Neural cell (in vitro differentiated cells): ENCODE data around the gene GTF2IRD1. TPM values are rescaled to one million over a fixed set of nuclear protein-coding genes. Genes with fewer than 3 reads are reported as not detected.
"Not testable (repeated sequence)": the region's sequence is repeated elsewhere in the genome, so short reads cannot be mapped to it uniquely, and the experiment has no call there.

Experiments used
- H2AFZ ChIP-seq: fragments of 200-600, 300-800 bp; sonication (generic), shearing (Covaris generic); 2 replicates; pipeline ENCODE4 v1.6.0; 2014; ENCODE audit warnings: low read depth, mild to moderate bottlenecking, antibody characterized with exemption, low read length, moderate library complexity
- H3F3A ChIP-seq: fragments of 200-600 bp; shearing (Covaris generic); 2 replicates; pipeline ENCODE4 v1.6.1; 2016; ENCODE audit warnings: mild to moderate bottlenecking, moderate library complexity, mixed read lengths, antibody characterized with exemption, low read length; ENCODE audit not compliant: insufficient read depth, poor library complexity, severe bottlenecking
- H3K27ac ChIP-seq: fragments of 200-600, 300-800 bp; sonication (generic), shearing (Covaris generic); 2 replicates; pipeline ENCODE4 v1.5.1; 2014; ENCODE audit warnings: mild to moderate bottlenecking, low read length, moderate library complexity
- H3K27me3 ChIP-seq: fragments of 300-800, 200-600 bp; sonication (generic), shearing (Covaris generic); 2 replicates; pipeline ENCODE4 v1.6.0; 2014; ENCODE audit warnings: mild to moderate bottlenecking, low read depth, low read length, moderate library complexity; ENCODE audit not compliant: insufficient read depth
- H3K36me3 ChIP-seq: fragments of 300-800, 200-600 bp; sonication (generic), shearing (Covaris generic); 2 replicates; pipeline ENCODE4 v1.5.1; 2014; ENCODE audit warnings: mild to moderate bottlenecking, antibody characterized with exemption, low read length, moderate library complexity; ENCODE audit not compliant: insufficient read depth
- H3K4me2 ChIP-seq: fragments of 300-800, 200-600 bp; sonication (generic), shearing (Covaris generic); 2 replicates; pipeline ENCODE4 v1.6.0; 2014; ENCODE audit warnings: mild to moderate bottlenecking, low read length
- H3K4me3 ChIP-seq: fragments of 300-800, 200-600 bp; sonication (generic), shearing (Covaris generic); 2 replicates; pipeline ENCODE4 v1.5.1; 2014; ENCODE audit warnings: mild to moderate bottlenecking, low read length, moderate library complexity
- H3K79me2 ChIP-seq: fragments of 200-600 bp; shearing (Covaris generic); replicated peaks from 2 replicates; pipeline ENCODE4 v1.6.0; 2014; ENCODE audit warnings: mild to moderate bottlenecking, low read length, moderate library complexity; ENCODE audit not compliant: insufficient read depth
- H3K9ac ChIP-seq: fragments of 300-800, 200-600 bp; sonication (generic), shearing (Covaris generic); 2 replicates; pipeline ENCODE4 v1.6.1; 2016; ENCODE audit warnings: mild to moderate bottlenecking, low read length, mixed read lengths
- H3K9me2 ChIP-seq: fragments of 200-600 bp; shearing (Covaris generic); 2 replicates; pipeline ENCODE4 v1.6.1; 2016; ENCODE audit warnings: mild to moderate bottlenecking, low read length, mixed read lengths; ENCODE audit not compliant: insufficient read depth
- H3K9me3 ChIP-seq: fragments of 200-600, 300-800 bp; sonication (generic), shearing (Covaris generic); 2 replicates; pipeline ENCODE4 v1.6.1; 2016; ENCODE audit warnings: mild to moderate bottlenecking, mixed run types, low read length, moderate library complexity, mixed read lengths
- H4K20me1 ChIP-seq: fragments of 200-600 bp; shearing (Covaris generic); 2 replicates; pipeline ENCODE4 v1.6.1; 2016; ENCODE audit warnings: mild to moderate bottlenecking, mixed run types; ENCODE audit not compliant: insufficient read depth
- EP300 ChIP-seq: fragments of 450-650 bp; conservative IDR thresholded peaks from 2 replicates; pipeline ENCODE4 v1.6.1; 2014; ENCODE audit warnings: antibody characterized with exemption, mild to moderate bottlenecking, moderate library complexity; ENCODE audit not compliant: poor library complexity, severe bottlenecking
- EZH2 ChIP-seq: fragments of 200-600, 300-800 bp; shearing (Covaris generic), sonication (generic); IDR thresholded peaks from 2 replicates; pipeline ENCODE4 v1.6.1; 2014; ENCODE audit warnings: antibody characterized with exemption, low read length, borderline replicate concordance, mild to moderate bottlenecking; ENCODE audit not compliant: insufficient read depth, poor library complexity, severe bottlenecking
- MXI1 ChIP-seq: fragments of 450-650 bp; conservative IDR thresholded peaks from 2 replicates; pipeline ENCODE4 v1.6.1; 2014; ENCODE audit warnings: antibody characterized with exemption, mild to moderate bottlenecking; ENCODE audit not compliant: poor library complexity, severe bottlenecking
- POLR2AphosphoS5 ChIP-seq: IDR thresholded peaks from 2 replicates; pipeline ENCODE4 v1.6.1; 2012
- RAD21 ChIP-seq: fragments of 450-650 bp; conservative IDR thresholded peaks from 2 replicates; pipeline ENCODE4 v1.6.1; 2014; ENCODE audit warnings: antibody characterized with exemption, mild to moderate bottlenecking, moderate library complexity
- REST ChIP-seq: IDR thresholded peaks from 2 replicates; pipeline ENCODE4 v1.6.1; 2012; ENCODE audit warnings: borderline replicate concordance
- SMC3 ChIP-seq: fragments of 450-650 bp; conservative IDR thresholded peaks from 2 replicates; pipeline ENCODE4 v1.6.1; 2014; ENCODE audit warnings: antibody characterized with exemption, mild to moderate bottlenecking, moderate library complexity; ENCODE audit not compliant: poor library complexity
- TAF1 ChIP-seq: IDR thresholded peaks from 2 replicates; pipeline ENCODE4 v1.6.1; 2012; ENCODE audit warnings: low read depth
- polyA plus RNA-seq: library from polyadenylated mRNA; depleted of rRNA; stranded (reverse); fragments of >200 nt; gene quantifications from 2 replicates; pipeline ENCODE4 v1.2.3, GENCODE V29; 2014
- TF ChIP-seq, protein P1 (sequence below): fragments of 450-650 bp; IDR thresholded peaks from 2 replicates; pipeline ENCODE4 v1.5.1; 2014; ENCODE audit warnings: antibody characterized with exemption, mild to moderate bottlenecking, moderate library complexity; ENCODE audit not compliant: poor library complexity, severe bottlenecking

GTF2IRD1 gene
- polyA plus RNA-seq, 1 donor from 2014 or later: 31.9 TPM

DNA sequence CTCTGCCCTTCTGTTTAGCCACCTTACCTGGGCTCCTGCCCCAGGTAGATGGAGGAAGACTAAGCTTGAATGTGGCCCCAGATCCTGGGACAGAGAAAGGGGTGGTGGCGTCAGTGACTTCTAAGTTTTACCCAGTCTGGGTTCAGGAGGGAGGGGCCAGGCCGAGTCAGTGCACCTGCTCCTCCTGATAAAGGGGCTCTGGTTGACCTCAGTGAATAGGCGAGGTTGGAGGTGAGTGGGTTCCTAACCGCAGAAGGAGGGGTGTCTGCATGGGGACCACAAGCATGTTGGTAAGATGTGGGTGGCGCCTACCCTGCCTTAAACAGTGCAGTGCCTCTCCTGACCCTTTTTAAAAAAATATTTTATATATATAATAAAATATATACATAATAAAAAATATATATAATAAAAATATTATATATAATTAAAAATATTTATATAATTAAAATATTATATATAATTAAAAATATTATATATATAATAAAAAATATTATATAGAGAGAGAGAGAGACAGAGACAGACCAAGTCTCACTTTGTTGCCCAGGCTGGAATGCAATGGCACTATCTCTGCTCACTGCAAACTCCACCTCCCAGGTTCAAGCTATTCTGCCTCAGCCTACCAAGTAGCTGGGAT is 106.5 kb downstream of the GTF2IRD1 start:
- Histone ChIP-seq H3K36me3 (no peaks in the 10 kb centered on the region), H4K20me1 (no peaks in the 10 kb centered on the region), H3K9me2 (no peaks in the 10 kb centered on the region), H3K27me3 (no peaks in the 10 kb centered on the region), H3K9ac (no peak overlapping the region), H3K4me3 (no peak overlapping the region), H3K27ac (no peak overlapping the region), H3K79me2 (no peaks in the 10 kb centered on the region), H3K9me3 (no peaks in the 10 kb centered on the region), H3K4me2 (no peak overlapping the region), H2AFZ (no peak overlapping the region), H3F3A (no peaks in the 10 kb centered on the region)
- TF ChIP-seq, protein P1, sequence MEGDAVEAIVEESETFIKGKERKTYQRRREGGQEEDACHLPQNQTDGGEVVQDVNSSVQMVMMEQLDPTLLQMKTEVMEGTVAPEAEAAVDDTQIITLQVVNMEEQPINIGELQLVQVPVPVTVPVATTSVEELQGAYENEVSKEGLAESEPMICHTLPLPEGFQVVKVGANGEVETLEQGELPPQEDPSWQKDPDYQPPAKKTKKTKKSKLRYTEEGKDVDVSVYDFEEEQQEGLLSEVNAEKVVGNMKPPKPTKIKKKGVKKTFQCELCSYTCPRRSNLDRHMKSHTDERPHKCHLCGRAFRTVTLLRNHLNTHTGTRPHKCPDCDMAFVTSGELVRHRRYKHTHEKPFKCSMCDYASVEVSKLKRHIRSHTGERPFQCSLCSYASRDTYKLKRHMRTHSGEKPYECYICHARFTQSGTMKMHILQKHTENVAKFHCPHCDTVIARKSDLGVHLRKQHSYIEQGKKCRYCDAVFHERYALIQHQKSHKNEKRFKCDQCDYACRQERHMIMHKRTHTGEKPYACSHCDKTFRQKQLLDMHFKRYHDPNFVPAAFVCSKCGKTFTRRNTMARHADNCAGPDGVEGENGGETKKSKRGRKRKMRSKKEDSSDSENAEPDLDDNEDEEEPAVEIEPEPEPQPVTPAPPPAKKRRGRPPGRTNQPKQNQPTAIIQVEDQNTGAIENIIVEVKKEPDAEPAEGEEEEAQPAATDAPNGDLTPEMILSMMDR: no peak
- TF ChIP-seq POLR2AphosphoS5 (no peak), MXI1 (no peak), TAF1 (no peak), EZH2 (no peak), SMC3 (no peak), EP300 (no peak), RAD21 (no peak), REST (no peak)

DNA sequence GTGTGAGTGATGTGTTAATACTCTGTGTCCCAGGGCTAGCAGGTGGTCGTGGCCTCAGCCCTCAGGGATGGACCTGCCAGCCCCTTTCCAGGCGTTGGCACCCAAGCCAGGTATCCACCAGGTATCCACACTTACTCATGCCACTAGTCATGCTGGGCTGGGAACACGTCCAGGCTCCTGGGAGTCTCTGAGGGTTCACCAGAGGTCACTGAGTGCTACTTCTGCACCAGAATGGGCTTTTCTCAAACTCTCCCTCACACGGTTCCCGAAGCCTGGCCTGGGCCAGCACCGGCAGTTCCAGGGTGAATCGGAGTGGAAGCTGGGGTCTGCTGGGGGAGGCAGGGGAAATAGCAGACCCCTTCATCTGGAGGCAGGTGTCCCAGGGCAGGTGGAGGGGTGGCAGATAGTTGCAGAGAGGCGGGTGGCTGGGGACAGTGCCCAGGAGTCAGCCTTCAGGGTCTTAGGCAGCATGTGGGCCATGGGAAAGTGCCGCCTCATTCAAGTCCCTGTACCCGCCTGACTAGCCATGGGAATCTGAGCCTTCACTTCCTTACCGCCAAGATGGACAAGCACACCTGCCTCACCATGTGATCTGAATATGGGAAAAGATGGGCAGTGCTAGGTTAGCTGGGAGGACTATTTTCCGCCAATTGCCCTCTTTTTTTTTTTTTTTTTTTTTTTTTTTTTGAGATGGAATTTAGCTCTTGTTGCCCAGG is 108.3 kb downstream of the GTF2IRD1 start:
- no peak for TF ChIP-seq EP300
- H3K9ac ChIP-seq: no peak overlapping the region
- no peaks in the 10 kb centered on the region for H3F3A ChIP-seq
- no peaks in the 10 kb centered on the region for H3K36me3 ChIP-seq
- H2AFZ ChIP-seq: no peak overlapping the region
- no peaks in the 10 kb centered on the region for H3K79me2 ChIP-seq
- no peaks in the 10 kb centered on the region for H3K9me2 ChIP-seq
- H3K27ac ChIP-seq: no peak overlapping the region
- no peak overlapping the region for H3K4me3 ChIP-seq
- no peaks in the 10 kb centered on the region for H3K27me3 ChIP-seq
- H3K9me3 ChIP-seq: no peaks in the 10 kb centered on the region
- H4K20me1 ChIP-seq: no peaks in the 10 kb centered on the region
- no peak overlapping the region for H3K4me2 ChIP-seq

DNA sequence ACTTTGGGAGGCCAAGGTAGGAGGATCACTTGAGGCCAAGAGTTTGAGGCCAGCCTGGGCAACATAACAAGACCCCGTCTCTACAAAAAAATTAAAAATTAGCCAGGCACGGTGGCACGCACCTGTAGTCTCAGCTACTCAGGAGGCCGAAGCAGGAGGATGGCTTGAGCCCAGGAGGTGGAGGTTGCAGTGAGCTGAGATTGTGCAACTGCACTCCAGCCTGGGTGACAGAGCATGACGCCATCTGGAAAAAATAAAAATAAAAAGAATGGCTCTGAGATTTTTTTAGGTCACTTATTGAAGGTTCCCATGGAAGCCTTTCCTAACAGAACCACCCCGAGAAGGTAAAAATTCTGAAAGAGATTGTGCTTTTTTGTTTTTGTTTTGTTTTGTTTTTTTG is 109.9 kb downstream of the GTF2IRD1 start:
- H3K9me2 ChIP-seq, H3K27me3 ChIP-seq, H3F3A ChIP-seq, H3K4me3 ChIP-seq, H3K9ac ChIP-seq, H3K4me2 ChIP-seq, H2AFZ ChIP-seq, H4K20me1 ChIP-seq, H3K79me2 ChIP-seq, H3K9me3 ChIP-seq, H3K27ac ChIP-seq, H3K36me3 ChIP-seq: not testable (repeated sequence)
